ENCODE data around the gene L3MBTL3.

GRCh38 chr6:130034378-130035146, 16.2 kb downstream of the L3MBTL3 start:
- TF ChIP-seq CTCF (IDR thresholded peaks at IDR 0.05; ENCODE audit: poor library complexity, severe bottlenecking) (no peak), EZH2 (IDR thresholded peaks at IDR 0.05; ENCODE audit: borderline replicate concordance, insufficient read depth, low read length, poor library complexity, severe bottlenecking) (no peak), EP300 (conservative IDR thresholded peaks at IDR 0.05; ENCODE audit: poor library complexity, severe bottlenecking) (no peak), POLR2AphosphoS5 (IDR thresholded peaks at IDR 0.05) (no peak), SMC3 (conservative IDR thresholded peaks at IDR 0.05; ENCODE audit: poor library complexity) (no peak), RAD21 (conservative IDR thresholded peaks at IDR 0.05) (no peak), TAF1 (IDR thresholded peaks at IDR 0.05; ENCODE audit: low read depth) (no peak), REST (IDR thresholded peaks at IDR 0.05; ENCODE audit: borderline replicate concordance) (no peak)

Data from neural cell (in vitro differentiated cells).